ENCODE measurements around the gene SLC25A30. TPM values are rescaled to one million over a fixed set of nuclear protein-coding genes. Genes with fewer than 3 reads are reported as not detected.

The SLC25A30 gene
- total RNA-seq, 1 donor from 2014 or later: 18.4 TPM

DNA sequence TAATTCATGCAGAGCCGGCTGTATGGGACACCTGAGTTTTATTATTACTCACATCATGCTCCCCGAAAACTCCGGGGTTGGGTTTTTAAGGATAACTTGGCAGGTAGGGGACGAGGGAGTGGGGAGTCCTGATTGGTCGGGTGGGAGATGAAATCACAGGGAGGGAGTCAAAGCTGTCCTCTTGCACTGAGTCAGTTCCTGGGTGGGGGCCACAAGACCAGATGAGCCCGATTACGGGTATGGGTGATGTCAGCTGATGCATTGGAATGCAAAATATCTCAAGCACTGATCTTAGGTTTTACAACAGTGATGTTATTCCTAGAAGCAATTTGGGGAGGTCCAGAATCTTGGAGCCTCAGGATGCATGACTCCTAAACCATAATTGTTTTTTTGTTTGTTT lies 28.0 kb upstream of the SLC25A30 start:
- DNase-seq (ENCODE audit: low read depth) (peak; percentile 24), FAIRE-seq (no peak)
- Histone ChIP-seq H3K4me3 (ENCODE audit: low read depth, low read length) (no peak overlapping the region), H3K36me3 (ENCODE audit: control insufficient read depth, insufficient read depth, low read length) (no peaks in the 10 kb centered on the region), H3K27me3 (ENCODE audit: control insufficient read depth, insufficient read depth, low read length) (peaks cover 2% of the 10 kb centered on the region)
- TF ChIP-seq CTCF (IDR thresholded peaks at IDR 0.05; ENCODE audit: insufficient read depth, low read length, severe bottlenecking): no peak

- TF ChIP-seq CTCF (IDR thresholded peaks at IDR 0.05; ENCODE audit: insufficient read depth, low read length, severe bottlenecking): no peak
- DNase-seq (ENCODE audit: low read depth): no peak
- peaks cover 2% of the 10 kb centered on the region for H3K27me3 ChIP-seq (ENCODE audit: control insufficient read depth, insufficient read depth, low read length)
- H3K4me3 ChIP-seq (ENCODE audit: low read depth, low read length): no peak overlapping the region
- no peak for FAIRE-seq
- H3K36me3 ChIP-seq (ENCODE audit: control insufficient read depth, insufficient read depth, low read length): no peaks in the 10 kb centered on the region
These were observed 26.9 kb upstream of the SLC25A30 start for GRCh38 chr13:45445053-45445452.

GRCh38 chr13:45441633-45442032 lies 23.5 kb upstream of the SLC25A30 start:
- H3K4me3 ChIP-seq (ENCODE audit: low read depth, low read length): no peak overlapping the region
- TF ChIP-seq CTCF (IDR thresholded peaks at IDR 0.05; ENCODE audit: insufficient read depth, low read length, severe bottlenecking): peak; percentile 25
- DNase-seq (ENCODE audit: low read depth) (peak; percentile 56), FAIRE-seq (no peak)
- no peaks in the 10 kb centered on the region for H3K36me3 ChIP-seq (ENCODE audit: control insufficient read depth, insufficient read depth, low read length)
- no peaks in the 10 kb centered on the region for H3K27me3 ChIP-seq (ENCODE audit: control insufficient read depth, insufficient read depth, low read length)

- FAIRE-seq: no peak
These were observed 21.7 kb upstream of the SLC25A30 start for GRCh38 chr13:45439781-45440462.

DNA sequence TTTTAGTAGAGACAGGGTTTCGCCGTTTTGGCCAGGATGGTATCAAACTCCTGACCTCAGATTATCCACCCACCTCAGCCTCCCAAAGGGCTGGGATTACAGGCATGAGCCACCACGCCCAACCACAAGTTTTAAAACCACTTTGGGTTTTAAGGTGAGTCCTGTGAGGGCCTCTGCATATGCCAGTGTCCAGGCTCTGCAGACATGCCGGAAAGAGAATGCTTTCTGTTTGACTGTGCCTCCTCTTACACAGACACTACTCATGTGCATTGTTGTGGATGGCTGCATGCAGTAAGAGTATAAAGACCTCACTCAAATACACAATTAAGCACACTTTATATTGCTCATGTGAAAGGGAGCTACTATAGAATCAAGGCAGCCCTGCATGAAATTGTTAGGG lies 20.8 kb upstream of the SLC25A30 start:
- no peaks in the 10 kb centered on the region for H3K36me3 ChIP-seq (ENCODE audit: control insufficient read depth, insufficient read depth, low read length)
- H3K27me3 ChIP-seq (ENCODE audit: control insufficient read depth, insufficient read depth, low read length): no peaks in the 10 kb centered on the region
- H3K4me3 ChIP-seq (ENCODE audit: low read depth, low read length): no peak overlapping the region
- FAIRE-seq (no peak), DNase-seq (ENCODE audit: low read depth) (no peak)
- no peak for TF ChIP-seq CTCF (IDR thresholded peaks at IDR 0.05; ENCODE audit: insufficient read depth, low read length, severe bottlenecking)

More at GRCh38 chr13:45439781-45440462, 21.7 kb upstream of the SLC25A30 start:
- Histone ChIP-seq H3K4me3 (ENCODE audit: low read depth, low read length) (no peak overlapping the region), H3K36me3 (ENCODE audit: control insufficient read depth, insufficient read depth, low read length) (no peaks in the 10 kb centered on the region), H3K27me3 (ENCODE audit: control insufficient read depth, insufficient read depth, low read length) (no peaks in the 10 kb centered on the region)
- no peak for TF ChIP-seq CTCF (IDR thresholded peaks at IDR 0.05; ENCODE audit: insufficient read depth, low read length, severe bottlenecking)
- no peak for DNase-seq (ENCODE audit: low read depth)

GRCh38 chr13:45437947-45438346 lies 19.8 kb upstream of the SLC25A30 start:
- Histone ChIP-seq H3K27me3 (ENCODE audit: control insufficient read depth, insufficient read depth, low read length) (no peaks in the 10 kb centered on the region), H3K36me3 (ENCODE audit: control insufficient read depth, insufficient read depth, low read length) (no peaks in the 10 kb centered on the region), H3K4me3 (ENCODE audit: low read depth, low read length) (no peak overlapping the region)
- FAIRE-seq (no peak), DNase-seq (ENCODE audit: low read depth) (no peak)
- no peak for TF ChIP-seq CTCF (IDR thresholded peaks at IDR 0.05; ENCODE audit: insufficient read depth, low read length, severe bottlenecking)

All from bronchial epithelial cell (primary cell).